Right lobe of liver (tissue), 4 donors: Measurements from ENCODE around the gene NRBF2.

ENCODE experiments used
- POLR2A ChIP-seq: fragments of 450-650 bp; IDR thresholded peaks from one replicate; pipeline ENCODE4 v1.6.1; 2017; ENCODE audit warnings: antibody characterized with exemption, mild to moderate bottlenecking
- TF ChIP-seq, protein P1 (sequence below), 4 donors: fragments of 200-600 bp in 3 of 4; fragments of 450-650 bp in 1 of 4; IDR thresholded peaks; one replicate each; pipeline versions ENCODE4 v1.5.1 to v1.8.0; 2016 to 2022; ENCODE audit warnings: antibody characterized with exemption in 4 of 4, mild to moderate bottlenecking in 2 of 4
- donor health status: DM: no; HTN: no; CAD: no.
- donor health status: DM: no; HTN: no; CAD: no.
- donor health status: DM: no; HTN: yes; CAD: no.

DNA sequence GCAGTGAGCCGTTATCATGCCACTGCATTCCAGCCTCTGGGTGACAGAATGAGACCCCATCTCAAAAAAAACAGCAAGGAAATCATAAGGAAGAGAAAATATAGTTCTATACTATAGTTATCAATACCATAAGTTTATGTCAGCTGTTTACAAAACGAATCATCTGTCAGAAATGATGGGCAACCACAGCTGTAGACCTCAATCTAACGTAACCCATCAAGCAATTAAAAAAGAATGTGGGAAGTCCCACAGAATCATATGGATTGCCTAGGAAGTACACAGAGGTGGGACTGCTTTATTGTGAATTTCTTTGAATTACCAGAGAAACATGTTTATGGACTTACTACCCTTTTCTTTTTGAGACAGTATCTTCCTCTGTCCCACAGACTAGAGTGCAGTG is 6.9 kb downstream of the NRBF2 start:
- TF ChIP-seq POLR2A, result no peak
- TF ChIP-seq, protein P1, sequence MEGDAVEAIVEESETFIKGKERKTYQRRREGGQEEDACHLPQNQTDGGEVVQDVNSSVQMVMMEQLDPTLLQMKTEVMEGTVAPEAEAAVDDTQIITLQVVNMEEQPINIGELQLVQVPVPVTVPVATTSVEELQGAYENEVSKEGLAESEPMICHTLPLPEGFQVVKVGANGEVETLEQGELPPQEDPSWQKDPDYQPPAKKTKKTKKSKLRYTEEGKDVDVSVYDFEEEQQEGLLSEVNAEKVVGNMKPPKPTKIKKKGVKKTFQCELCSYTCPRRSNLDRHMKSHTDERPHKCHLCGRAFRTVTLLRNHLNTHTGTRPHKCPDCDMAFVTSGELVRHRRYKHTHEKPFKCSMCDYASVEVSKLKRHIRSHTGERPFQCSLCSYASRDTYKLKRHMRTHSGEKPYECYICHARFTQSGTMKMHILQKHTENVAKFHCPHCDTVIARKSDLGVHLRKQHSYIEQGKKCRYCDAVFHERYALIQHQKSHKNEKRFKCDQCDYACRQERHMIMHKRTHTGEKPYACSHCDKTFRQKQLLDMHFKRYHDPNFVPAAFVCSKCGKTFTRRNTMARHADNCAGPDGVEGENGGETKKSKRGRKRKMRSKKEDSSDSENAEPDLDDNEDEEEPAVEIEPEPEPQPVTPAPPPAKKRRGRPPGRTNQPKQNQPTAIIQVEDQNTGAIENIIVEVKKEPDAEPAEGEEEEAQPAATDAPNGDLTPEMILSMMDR (IDR thresholded peaks at IDR 0.05), result no peak
